OCI-LY7 (cell line): Measurements from ENCODE around the gene METTL23.

Experiments used
- CTCF ChIP-seq: fragments of 200-600 bp; sonication (generic); conservative IDR thresholded peaks from 2 replicates; pipeline ENCODE4 v1.5.1; 2014; ENCODE audit warnings: mild to moderate bottlenecking, antibody characterized with exemption, low read length, moderate library complexity, mixed read lengths
- EZH2phosphoT487 ChIP-seq: fragments of 200-600 bp; sonication (generic); IDR thresholded peaks from 2 replicates; pipeline ENCODE4 v1.6.1; 2018; ENCODE audit warnings: low read depth, borderline replicate concordance, mild to moderate bottlenecking, mixed run types, antibody characterized with exemption, low read length, moderate library complexity, mixed read lengths

- TF ChIP-seq CTCF, result no peak; the same call in 1 of the 2 replicates
- no peak for TF ChIP-seq EZH2phosphoT487
These were observed 11.8 kb downstream of the METTL23 start for GRCh38 chr17:76738468-76738850.
